ENCODE measurements around the gene RFX8.

The RFX8 gene

DNA sequence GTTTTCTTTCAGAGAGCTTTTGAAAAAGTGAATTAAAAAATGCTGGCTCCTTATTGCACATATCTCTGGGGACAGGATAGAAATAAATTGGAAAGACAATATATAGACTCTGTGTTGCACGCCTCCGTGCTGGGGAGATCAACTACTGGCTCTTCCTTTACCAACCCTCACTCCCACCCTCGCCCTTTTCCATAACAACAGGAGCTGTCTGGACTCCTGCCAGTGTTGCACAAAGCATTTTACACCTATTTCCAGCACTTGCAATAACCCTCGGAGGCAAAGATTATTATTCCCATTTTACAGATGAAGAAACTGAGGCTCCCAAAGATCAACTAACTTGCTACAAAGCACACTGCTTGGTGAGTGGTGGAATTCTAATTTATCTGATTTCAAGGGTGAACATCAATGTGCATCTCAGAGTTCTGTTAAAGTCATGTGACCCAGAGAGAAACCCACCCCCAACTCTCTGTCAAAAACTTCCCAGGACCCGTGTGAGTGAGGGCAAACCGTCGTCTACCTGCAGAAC lies 91.8 kb downstream of the RFX8 start:
- no peak for TF ChIP-seq FOXP2 (optimal IDR thresholded peaks at IDR 0.05; ENCODE audit: borderline replicate concordance, extremely low read depth, extremely low read length, insufficient read depth)
- no peak for TF ChIP-seq POLR2AphosphoS5 (IDR thresholded peaks at IDR 0.05; ENCODE audit: low read depth, low read length)
- no peak for TF ChIP-seq SIN3A (IDR thresholded peaks at IDR 0.05; ENCODE audit: borderline replicate concordance, insufficient read depth, low read length)
- TF ChIP-seq, protein P1, sequence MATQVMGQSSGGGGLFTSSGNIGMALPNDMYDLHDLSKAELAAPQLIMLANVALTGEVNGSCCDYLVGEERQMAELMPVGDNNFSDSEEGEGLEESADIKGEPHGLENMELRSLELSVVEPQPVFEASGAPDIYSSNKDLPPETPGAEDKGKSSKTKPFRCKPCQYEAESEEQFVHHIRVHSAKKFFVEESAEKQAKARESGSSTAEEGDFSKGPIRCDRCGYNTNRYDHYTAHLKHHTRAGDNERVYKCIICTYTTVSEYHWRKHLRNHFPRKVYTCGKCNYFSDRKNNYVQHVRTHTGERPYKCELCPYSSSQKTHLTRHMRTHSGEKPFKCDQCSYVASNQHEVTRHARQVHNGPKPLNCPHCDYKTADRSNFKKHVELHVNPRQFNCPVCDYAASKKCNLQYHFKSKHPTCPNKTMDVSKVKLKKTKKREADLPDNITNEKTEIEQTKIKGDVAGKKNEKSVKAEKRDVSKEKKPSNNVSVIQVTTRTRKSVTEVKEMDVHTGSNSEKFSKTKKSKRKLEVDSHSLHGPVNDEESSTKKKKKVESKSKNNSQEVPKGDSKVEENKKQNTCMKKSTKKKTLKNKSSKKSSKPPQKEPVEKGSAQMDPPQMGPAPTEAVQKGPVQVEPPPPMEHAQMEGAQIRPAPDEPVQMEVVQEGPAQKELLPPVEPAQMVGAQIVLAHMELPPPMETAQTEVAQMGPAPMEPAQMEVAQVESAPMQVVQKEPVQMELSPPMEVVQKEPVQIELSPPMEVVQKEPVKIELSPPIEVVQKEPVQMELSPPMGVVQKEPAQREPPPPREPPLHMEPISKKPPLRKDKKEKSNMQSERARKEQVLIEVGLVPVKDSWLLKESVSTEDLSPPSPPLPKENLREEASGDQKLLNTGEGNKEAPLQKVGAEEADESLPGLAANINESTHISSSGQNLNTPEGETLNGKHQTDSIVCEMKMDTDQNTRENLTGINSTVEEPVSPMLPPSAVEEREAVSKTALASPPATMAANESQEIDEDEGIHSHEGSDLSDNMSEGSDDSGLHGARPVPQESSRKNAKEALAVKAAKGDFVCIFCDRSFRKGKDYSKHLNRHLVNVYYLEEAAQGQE (IDR thresholded peaks at IDR 0.05; ENCODE audit: insufficient read depth in 1 of 2, low read depth in 2 of 2, low read length in 2 of 2) = no peak
- TF ChIP-seq TAF1 (IDR thresholded peaks at IDR 0.05; ENCODE audit: borderline replicate concordance, insufficient read depth, low read length) = no peak

DNA sequence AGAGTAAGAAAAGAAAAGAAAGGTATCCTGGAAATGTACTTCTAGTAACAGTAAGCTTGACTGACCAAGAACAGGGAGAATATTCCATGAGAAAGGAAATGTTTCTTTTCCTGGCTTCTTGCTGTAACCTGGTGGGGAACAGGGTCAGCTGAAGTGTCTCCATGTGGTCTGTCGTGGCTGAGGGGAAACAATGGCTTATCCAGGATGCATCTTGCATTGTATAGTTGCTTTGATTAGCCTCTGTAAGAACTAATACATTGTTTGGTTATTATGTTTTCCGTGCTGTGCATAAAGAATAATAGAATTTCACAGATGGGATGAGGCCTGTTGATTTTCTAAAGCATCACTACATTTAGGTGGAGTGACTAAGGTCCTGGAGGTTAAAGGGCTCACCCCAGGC lies 92.5 kb downstream of the RFX8 start:
- TF ChIP-seq, protein P1 (IDR thresholded peaks at IDR 0.05; ENCODE audit: insufficient read depth in 1 of 2, low read depth in 2 of 2, low read length in 2 of 2) = no peak
- TF ChIP-seq SIN3A (IDR thresholded peaks at IDR 0.05; ENCODE audit: borderline replicate concordance, insufficient read depth, low read length) = no peak
- no peak for TF ChIP-seq TAF1 (IDR thresholded peaks at IDR 0.05; ENCODE audit: borderline replicate concordance, insufficient read depth, low read length)
- TF ChIP-seq POLR2AphosphoS5 (IDR thresholded peaks at IDR 0.05; ENCODE audit: low read depth, low read length) = no peak
- no peak for TF ChIP-seq FOXP2 (optimal IDR thresholded peaks at IDR 0.05; ENCODE audit: borderline replicate concordance, extremely low read depth, extremely low read length, insufficient read depth)

DNA sequence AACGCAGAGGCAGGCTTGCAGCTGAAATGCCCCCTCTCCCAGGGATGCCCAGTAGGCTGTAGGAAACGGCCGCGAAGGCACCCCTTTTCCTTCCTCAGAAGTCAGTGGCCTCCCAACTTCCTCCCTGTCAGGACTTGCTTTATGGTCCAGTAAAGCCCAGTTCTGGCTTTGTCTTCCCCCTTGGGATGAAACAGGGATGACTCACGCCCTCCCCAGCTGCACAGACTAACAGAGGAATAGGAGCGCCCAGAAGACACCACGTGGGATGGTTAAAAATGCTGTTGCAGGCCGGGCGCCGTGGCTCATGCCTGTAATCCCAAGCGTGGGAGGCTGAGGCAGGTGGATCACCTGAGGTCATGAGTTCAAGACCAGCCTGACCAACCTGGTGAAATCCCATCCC lies 94.5 kb downstream of the RFX8 start:
- TF ChIP-seq TAF1 (IDR thresholded peaks at IDR 0.05; ENCODE audit: borderline replicate concordance, insufficient read depth, low read length) (no peak), FOXP2 (optimal IDR thresholded peaks at IDR 0.05; ENCODE audit: borderline replicate concordance, extremely low read depth, extremely low read length, insufficient read depth) (no peak), POLR2AphosphoS5 (IDR thresholded peaks at IDR 0.05; ENCODE audit: low read depth, low read length) (no peak), SIN3A (IDR thresholded peaks at IDR 0.05; ENCODE audit: borderline replicate concordance, insufficient read depth, low read length) (no peak)
- TF ChIP-seq, protein P1 (IDR thresholded peaks at IDR 0.05; ENCODE audit: insufficient read depth in 1 of 2, low read depth in 2 of 2, low read length in 2 of 2) = no peak

DNA sequence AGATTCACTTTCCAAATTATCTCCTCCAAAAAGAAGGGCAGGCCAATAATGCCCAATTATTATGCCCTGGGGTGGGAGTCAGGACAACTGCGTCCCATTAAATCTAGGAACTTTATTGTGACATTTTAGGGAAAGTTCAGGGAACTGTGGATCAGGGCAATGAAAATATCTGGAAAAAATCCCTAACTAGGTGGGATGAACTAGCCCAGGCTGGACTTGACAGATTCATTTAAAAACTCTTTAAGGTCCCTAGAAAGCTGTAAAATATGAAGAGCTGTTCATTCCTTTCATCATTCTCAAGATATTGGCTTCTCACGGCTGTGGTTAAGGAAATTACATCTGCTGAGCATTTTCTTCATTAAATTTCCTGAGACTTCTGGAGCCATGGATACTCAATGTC lies 95.8 kb downstream of the RFX8 start:
- TF ChIP-seq FOXP2 (optimal IDR thresholded peaks at IDR 0.05; ENCODE audit: borderline replicate concordance, extremely low read depth, extremely low read length, insufficient read depth) = no peak
- TF ChIP-seq TAF1 (IDR thresholded peaks at IDR 0.05; ENCODE audit: borderline replicate concordance, insufficient read depth, low read length) = no peak
- TF ChIP-seq SIN3A (IDR thresholded peaks at IDR 0.05; ENCODE audit: borderline replicate concordance, insufficient read depth, low read length) = no peak
- TF ChIP-seq, protein P1 (IDR thresholded peaks at IDR 0.05; ENCODE audit: insufficient read depth in 1 of 2, low read depth in 2 of 2, low read length in 2 of 2) = no peak
- TF ChIP-seq POLR2AphosphoS5 (IDR thresholded peaks at IDR 0.05; ENCODE audit: low read depth, low read length) = no peak

DNA sequence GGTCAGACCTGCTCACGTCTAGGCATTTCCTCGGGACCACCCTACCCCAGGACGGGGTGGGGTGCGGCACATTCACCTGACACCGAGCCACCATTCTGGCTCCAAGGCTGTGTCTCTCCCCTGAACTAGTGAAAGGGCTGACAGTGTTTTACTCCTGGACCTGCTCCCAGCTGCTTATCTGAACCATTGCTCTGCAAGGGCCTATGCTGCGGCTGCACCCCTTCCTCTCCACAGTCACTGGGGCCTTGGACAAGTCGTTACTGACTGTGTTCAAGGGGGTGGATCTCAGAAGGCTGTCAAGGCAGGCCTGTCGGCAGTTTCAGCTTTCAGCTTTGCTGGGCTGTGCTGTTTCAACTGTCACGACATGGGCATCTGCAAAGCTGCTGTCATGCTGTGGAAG lies 99.3 kb downstream of the RFX8 start:
- no peak for TF ChIP-seq SIN3A (IDR thresholded peaks at IDR 0.05; ENCODE audit: borderline replicate concordance, insufficient read depth, low read length)

All from PFSK-1 (cell line).